GM18873 (cell line): ENCODE measurements around the gene TRIM40.

Experiments used
- ATAC-seq: cut with Tn5 transposase; IDR thresholded peaks from one replicate; pipeline ENCODE4 v1.9.1; 2021; ENCODE audit warnings: mild to moderate bottlenecking, moderate library complexity, moderate number of reproducible peaks; ENCODE audit not compliant: unreplicated experiment, low FRiP score

Gene TRIM40

DNA sequence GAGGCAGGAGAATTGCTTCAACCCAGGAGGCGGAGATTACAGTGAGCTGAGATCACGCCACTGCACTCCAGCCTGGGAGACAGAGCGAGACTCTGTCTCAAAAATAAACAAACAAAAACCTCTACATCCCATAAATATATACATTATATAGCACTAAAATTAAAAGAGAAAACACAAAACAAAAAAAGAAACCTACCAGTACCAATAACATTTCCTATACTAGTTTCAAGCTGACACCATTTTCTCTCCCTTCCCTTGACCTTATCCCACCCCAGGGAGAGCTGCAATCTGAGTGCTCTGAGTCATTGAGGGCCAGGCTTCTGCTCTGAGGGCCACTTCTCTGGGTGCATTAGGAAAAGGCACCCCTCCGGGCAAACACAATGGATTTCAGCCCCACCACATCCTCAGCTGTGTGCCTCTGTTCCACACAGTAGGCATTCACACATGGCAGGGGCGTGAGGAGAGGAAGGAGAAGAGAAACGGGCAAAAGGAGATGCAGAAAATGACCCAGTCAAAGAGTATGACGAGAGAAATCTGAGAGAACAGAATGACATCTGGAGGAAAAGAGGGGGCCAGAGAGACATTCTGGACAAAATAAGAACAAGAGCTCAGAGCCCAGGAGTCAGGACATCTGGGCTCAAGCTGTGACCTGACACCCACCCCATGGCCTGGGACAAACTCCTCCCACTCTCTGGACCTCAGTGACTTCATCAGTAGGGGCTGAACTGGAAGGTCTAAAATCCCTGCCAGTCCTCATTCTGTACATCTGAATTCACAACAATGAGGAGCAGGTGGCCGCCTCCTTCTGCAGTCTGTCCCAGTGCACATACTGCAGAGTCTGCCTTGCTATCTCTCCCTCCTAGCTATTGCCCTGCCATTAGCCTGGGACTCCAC lies 59.1 kb downstream of the TRIM40 start:
- no peak for ATAC-seq

- no peak for ATAC-seq
Observed at GRCh38 chr6:30195951-30196350, 60.0 kb downstream of the TRIM40 start.

DNA sequence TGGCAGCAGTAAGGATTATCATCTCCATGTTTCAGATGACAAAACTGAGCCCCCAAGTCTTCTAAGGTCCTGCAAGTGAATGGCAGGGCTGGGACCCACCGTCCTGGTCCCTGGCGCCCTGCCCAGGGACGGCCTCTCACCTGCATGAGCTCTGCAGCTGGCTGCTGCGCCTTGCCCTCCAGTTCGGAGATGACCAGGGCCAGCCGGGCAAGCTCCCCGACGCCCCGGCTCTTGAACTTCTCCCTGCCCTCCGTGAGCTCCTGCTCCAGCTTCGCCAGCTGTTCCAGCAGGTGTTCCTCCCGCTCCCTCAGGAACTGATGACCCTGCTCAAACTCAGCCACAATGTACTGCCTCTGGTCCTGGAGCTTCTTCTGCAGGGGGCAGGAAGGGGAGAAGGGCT lies 60.4 kb downstream of the TRIM40 start:
- no peak for ATAC-seq
